BJ (cell line): Measurements from ENCODE around the gene ATP5PD. TPM values are rescaled to one million over a fixed set of nuclear protein-coding genes. Genes with fewer than 3 reads are reported as not detected.
"Not testable (repeated sequence)": the region's sequence is repeated elsewhere in the genome, so short reads cannot be mapped to it uniquely, and the experiment has no call there.

Source experiments
- CTCF ChIA-PET: fragments of 350-600 bp; formaldehyde crosslinking; extraction: SDS; loops from one replicate; lab custom pipeline; 2021; ENCODE audit warnings: antibody characterized with exemption, inconsistent platforms; lab: Yijun Ruan, JAX
- POLR2A ChIA-PET: fragments of 300-600 bp; sonication (Branson Sonifier 250); formaldehyde crosslinking; extraction: SDS; loops from one replicate; lab custom pipeline; 2021; ENCODE audit warnings: antibody characterized with exemption; lab: Charles Lee
- DNase-seq: peaks from one replicate; pipeline ENCODE4 v3.0.0-alpha.2; 2011; ENCODE audit warnings: low read depth
- H3K27me3 ChIP-seq: 2 replicates; pipeline ENCODE4 v1.6.0; 2011; ENCODE audit warnings: low read length; ENCODE audit not compliant: control insufficient read depth, insufficient read depth
- H3K36me3 ChIP-seq: 2 replicates; pipeline ENCODE4 v1.5.1; 2011; ENCODE audit warnings: low read length; ENCODE audit not compliant: control insufficient read depth, insufficient read depth
- H3K4me3 ChIP-seq: 2 replicates; pipeline ENCODE4 v1.5.1; 2011; ENCODE audit warnings: low read depth, mild to moderate bottlenecking, control low read depth, low read length
- CTCF ChIP-seq: IDR thresholded peaks from 2 replicates; pipeline ENCODE4 v1.5.1; 2011; ENCODE audit warnings: low read depth, mild to moderate bottlenecking, control low read depth, inconsistent platforms, low read length, moderate library complexity; ENCODE audit not compliant: insufficient read depth
- polyA plus RNA-seq: library from polyadenylated mRNA; depleted of rRNA; stranded (reverse); fragments of >200 nt; gene quantifications from 2 replicates; pipeline ENCODE4 v1.2.3, GENCODE V29; 2011

The ATP5PD gene
- polyA plus RNA-seq, 1 experiment, result 160 TPM

GRCh38 chr17:75044716-75045115 is 2.1 kb downstream of the ATP5PD start:
- POLR2A ChIA-PET, result no interaction called here
- CTCF ChIA-PET, result no interaction called here
- H3K27me3 ChIP-seq, result no peaks in the 10 kb centered on the region
- H3K36me3 ChIP-seq, result peaks cover 12% of the 10 kb centered on the region
- no peak for TF ChIP-seq CTCF
- H3K4me3 ChIP-seq, result no peak overlapping the region
- no peak for DNase-seq

DNA sequence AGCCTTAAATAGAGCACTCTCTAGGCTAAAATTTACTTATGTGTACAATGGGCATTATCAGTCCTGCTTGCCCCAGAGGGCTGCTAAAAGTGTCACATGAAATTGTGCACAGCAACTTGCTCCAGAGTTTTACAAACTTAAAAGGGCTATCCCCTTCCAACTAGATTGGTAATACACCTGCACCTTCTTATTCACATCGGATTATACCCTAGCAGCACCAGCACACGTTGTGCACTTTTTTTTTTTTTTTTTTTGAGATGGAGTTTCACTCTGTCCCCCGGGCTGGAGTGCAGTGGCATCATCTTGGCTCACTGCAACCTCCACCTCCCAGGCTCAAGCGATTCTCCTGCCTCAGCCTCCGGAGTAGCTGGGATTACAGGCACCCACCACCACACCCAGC is 3.0 kb downstream of the ATP5PD start:
- H3K4me3 ChIP-seq, H3K27me3 ChIP-seq, POLR2A ChIA-PET, DNase-seq, CTCF ChIA-PET: not testable (repeated sequence)
- H3K36me3 ChIP-seq, result peaks cover 14% of the 10 kb centered on the region

GRCh38 chr17:75041656-75042280 is 5.0 kb downstream of the ATP5PD start:
- ChIA-PET POLR2A (no interaction called here), CTCF (interaction anchor here (0.6 to 1.8 kb wide), 6 partner anchors 19 to 137 kb away, joined by 3 to 4 read pairs (median 3); partner anchors contain the start of gene NT5C)
- no peak for DNase-seq
- Histone ChIP-seq H3K27me3 (no peaks in the 10 kb centered on the region), H3K36me3 (peaks cover 15% of the 10 kb centered on the region), H3K4me3 (no peak overlapping the region)
- TF ChIP-seq CTCF, result no peak

- Histone ChIP-seq H3K4me3 (no peak overlapping the region), H3K36me3 (peaks cover 15% of the 10 kb centered on the region), H3K27me3 (no peaks in the 10 kb centered on the region)
- ChIA-PET CTCF (interaction anchor here (1.1 to 1.5 kb wide), 2 partner anchors 66 to 77 kb away, joined by 3 read pairs; no protein-coding TSS in a partner anchor), POLR2A (no interaction called here)
- no peak for TF ChIP-seq CTCF
- DNase-seq, result no peak
Observed at GRCh38 chr17:75039238-75039637, 7.5 kb downstream of the ATP5PD start.

- ChIA-PET POLR2A (no interaction called here), CTCF (interaction anchor here (0.6 to 1.1 kb wide), 2 partner anchors 10 to 80 kb away, joined by 3 read pairs; partner anchors contain the start of gene KCTD2)
- no peak for DNase-seq
- Histone ChIP-seq H3K36me3 (peaks cover 11% of the 10 kb centered on the region), H3K27me3 (no peaks in the 10 kb centered on the region), H3K4me3 (no peak overlapping the region)
- TF ChIP-seq CTCF, result no peak
Observed at GRCh38 chr17:75036643-75037268, 10.0 kb downstream of the ATP5PD start.
